Spleen (tissue), 11 donors: ENCODE measurements around the gene TENT5A. TPM values are rescaled to one million over a fixed set of nuclear protein-coding genes. Genes with fewer than 3 reads are reported as not detected.

Experiments
- DNase-seq: peaks from one replicate; pipeline ENCODE4 v3.0.0-alpha.2; 2020
- H3K27ac ChIP-seq, 8 donors: fragments of 200-600 bp; sonication (generic) in 7 of 8; 1 replicate in 4 of 8; 2 replicates in 4 of 8; pipeline versions ENCODE4 v1.5.0 to v1.8.0; 2016 to 2021; ENCODE audit warnings: inconsistent platforms in 4 of 8, mild to moderate bottlenecking in 4 of 8, moderate library complexity in 1 of 8
- H3K27me3 ChIP-seq, 7 donors: fragments of 200-600 bp; sonication (generic) in 6 of 7; replicated peaks in 1 of 7; 1 replicate in 4 of 7; 2 replicates in 3 of 7; pipeline versions ENCODE4 v1.5.0 to v1.8.0; 2016 to 2021; ENCODE audit warnings: inconsistent platforms in 3 of 7, mild to moderate bottlenecking in 1 of 7
- H3K36me3 ChIP-seq, 6 donors: fragments of 200-600 bp; sonication (generic) in 5 of 6; 1 replicate in 4 of 6; 2 replicates in 2 of 6; pipeline versions ENCODE4 v1.5.0 to v1.8.0; 2016 to 2021; ENCODE audit warnings: inconsistent platforms in 2 of 6
- H3K4me1 ChIP-seq, 6 donors: fragments of 200-600 bp; sonication (generic) in 5 of 6; 1 replicate in 3 of 6; 2 replicates in 3 of 6; pipeline versions ENCODE4 v1.5.0 to v1.8.0; 2016 to 2021; ENCODE audit warnings: inconsistent platforms in 3 of 6
- H3K4me3 ChIP-seq, 8 donors: fragments of 200-600 bp; sonication (generic) in 7 of 8; 1 replicate in 4 of 8; 2 replicates in 4 of 8; pipeline versions ENCODE4 v1.5.0 to v1.8.0; 2016 to 2021; ENCODE audit warnings: inconsistent platforms in 4 of 8, mild to moderate bottlenecking in 4 of 8, moderate library complexity in 2 of 8
- H3K9me3 ChIP-seq, 8 donors: fragments of 200-600 bp; sonication (generic) in 7 of 8; 1 replicate in 4 of 8; 2 replicates in 4 of 8; pipeline versions ENCODE4 v1.5.0 to v1.8.0; 2016 to 2021; ENCODE audit warnings: inconsistent platforms in 4 of 8
- POLR2A ChIP-seq, 3 donors: fragments of 450-650 bp; IDR thresholded peaks; one replicate each; pipeline ENCODE4 v1.5.1; 2017; ENCODE audit warnings: antibody characterized with exemption in 3 of 3, mild to moderate bottlenecking in 1 of 3
- POLR2AphosphoS5 ChIP-seq, 3 donors: sonication (generic); formaldehyde crosslinking; IDR thresholded peaks; one replicate each; pipeline ENCODE4 v1.5.1; 2017; ENCODE audit warnings: antibody characterized with exemption in 3 of 3
- WGBS, 5 donors: extraction: QIAGEN DNeasy Blood & Tissue Kit in 3 of 5; methylation state at CpG; one replicate each; pipeline versions ENCODE4 v1.1.5 to v1.1.7; 2013 to 2018; 5-methylcytosine and 5-hydroxymethylcytosine counted together
- intact Hi-C: fragments of 100-400 bp; cut with DNase I; formaldehyde crosslinking; loops from one replicate; pipeline ENCODE4 v1.15.0; 2023; ENCODE audit warnings: low total_unique reads
- polyA plus RNA-seq, 3 donors: library from polyadenylated mRNA; stranded (reverse); fragments of 200-250 nt; gene quantifications; one replicate each; pipeline ENCODE4 v1.2.1, GENCODE V29; 2013
- total RNA-seq, 7 donors: library from RNA; depleted of rRNA in 3 of 7; stranded (reverse); fragments of >200 nt in 3 of 7; fragmentation: NEBNext Ultra II Directional in 4 of 7; extraction: Animal tissue kit (Norgen Biotek cat#: 25700) in 4 of 7; gene quantifications; one replicate each; pipeline versions ENCODE4 v1.1.0 to v1.2.1, GENCODE V29; 2016 to 2021
- TF ChIP-seq, protein P1 (sequence below), 11 experiments: fragments of 200-600 bp in 7 of 11; fragments of 450-650 bp in 4 of 11; sonication (generic) in 4 of 11; IDR thresholded peaks in 8 of 11; conservative IDR thresholded peaks in 3 of 11; 1 replicate in 7 of 11; 2 replicates in 4 of 11; pipeline versions ENCODE4 v1.4.0 to v1.8.0; 2016 to 2021; ENCODE audit warnings: antibody characterized with exemption in 11 of 11, inconsistent platforms in 4 of 11, mild to moderate bottlenecking in 1 of 11
- donor health status: healthy with polysubstance abuse.
- donor health status: DM: no; HTN: no; CAD: no; lungs with moderate emphysema.
- donor health status: DM: no; HTN: no; CAD: no.
- donor health status: Bipolar disorder and iron deficiency.
- donor health status: healthy.
- donor health status: DM: no; HTN: no; CAD: no.
- donor health status: DM: yes; HTN: yes; CAD: no.

Gene TENT5A
- total and polyA plus RNA-seq, 10 donors, result 3.0 to 25.2 (median 15.3) TPM

DNA sequence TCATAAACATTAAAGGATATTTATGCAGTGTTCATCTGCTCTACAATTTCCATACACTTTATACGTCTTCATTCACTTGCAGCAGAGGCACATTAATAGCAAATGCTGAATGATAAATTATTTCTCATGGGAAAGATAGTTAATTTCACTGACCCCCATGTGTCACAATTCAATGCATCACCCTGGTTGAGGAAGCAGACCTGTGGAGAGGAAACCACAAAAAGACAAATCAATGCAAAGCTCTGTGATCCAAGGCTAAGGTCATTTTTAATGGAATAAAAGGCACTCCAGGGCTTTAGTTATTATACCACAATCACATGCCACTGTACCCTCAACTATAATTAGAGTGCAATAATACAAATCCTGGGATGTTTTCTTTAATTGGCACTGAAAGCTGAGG is 40.3 kb upstream of the TENT5A start:
- intact Hi-C loops, result no loop called here
- Histone ChIP-seq H3K9me3 (peaks cover 0 to 8% (median 0%) of the 10 kb centered on the region in 8 donors), H3K27ac (no peak overlapping the region), H3K27me3 (no peaks in the 10 kb centered on the region), H3K4me1 (peaks cover 0 to 6% (median 0%) of the 10 kb centered on the region in 6 donors), H3K36me3 (no peaks in the 10 kb centered on the region), H3K4me3 (no peak overlapping the region)
- no peak for DNase-seq
- TF ChIP-seq, protein P1, sequence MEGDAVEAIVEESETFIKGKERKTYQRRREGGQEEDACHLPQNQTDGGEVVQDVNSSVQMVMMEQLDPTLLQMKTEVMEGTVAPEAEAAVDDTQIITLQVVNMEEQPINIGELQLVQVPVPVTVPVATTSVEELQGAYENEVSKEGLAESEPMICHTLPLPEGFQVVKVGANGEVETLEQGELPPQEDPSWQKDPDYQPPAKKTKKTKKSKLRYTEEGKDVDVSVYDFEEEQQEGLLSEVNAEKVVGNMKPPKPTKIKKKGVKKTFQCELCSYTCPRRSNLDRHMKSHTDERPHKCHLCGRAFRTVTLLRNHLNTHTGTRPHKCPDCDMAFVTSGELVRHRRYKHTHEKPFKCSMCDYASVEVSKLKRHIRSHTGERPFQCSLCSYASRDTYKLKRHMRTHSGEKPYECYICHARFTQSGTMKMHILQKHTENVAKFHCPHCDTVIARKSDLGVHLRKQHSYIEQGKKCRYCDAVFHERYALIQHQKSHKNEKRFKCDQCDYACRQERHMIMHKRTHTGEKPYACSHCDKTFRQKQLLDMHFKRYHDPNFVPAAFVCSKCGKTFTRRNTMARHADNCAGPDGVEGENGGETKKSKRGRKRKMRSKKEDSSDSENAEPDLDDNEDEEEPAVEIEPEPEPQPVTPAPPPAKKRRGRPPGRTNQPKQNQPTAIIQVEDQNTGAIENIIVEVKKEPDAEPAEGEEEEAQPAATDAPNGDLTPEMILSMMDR (IDR thresholded peaks at IDR 0.05 in 8 of 11, conservative IDR thresholded peaks at IDR 0.05 in 3 of 11), result no peak
- WGBS, 5 donors, result 49 to 66% (median 61%) methylated on average over 1 of the region's 1 CpG

DNA sequence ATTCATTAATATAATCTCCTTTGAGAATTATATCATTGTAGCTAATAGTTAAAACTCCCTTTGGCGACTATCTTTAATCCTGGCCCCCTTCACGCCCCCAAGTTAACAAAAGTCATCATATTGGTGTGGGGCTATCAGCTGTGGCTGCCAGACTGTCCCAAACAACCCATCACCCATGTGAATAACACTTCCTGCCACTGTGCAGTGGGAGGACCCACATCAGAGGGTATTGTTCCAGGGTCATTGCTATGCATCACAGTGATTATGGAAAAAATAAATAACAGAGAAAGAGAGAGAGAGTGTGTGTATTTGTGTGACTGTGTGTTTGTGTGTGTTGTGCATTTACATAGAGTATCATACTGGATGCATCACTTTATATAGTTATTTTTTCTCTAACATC is 39.3 kb upstream of the TENT5A start:
- intact Hi-C loops, result no loop called here
- WGBS, 5 donors, result 77 to 86% (median 82%) methylated on average over 2 of the region's 2 CpGs
- Histone ChIP-seq H3K9me3 (peaks cover 0 to 8% (median 0%) of the 10 kb centered on the region in 8 donors), H3K36me3 (no peaks in the 10 kb centered on the region), H3K27ac (no peak overlapping the region), H3K4me1 (peaks cover 0 to 11% (median 0%) of the 10 kb centered on the region in 6 donors), H3K4me3 (no peak overlapping the region), H3K27me3 (no peaks in the 10 kb centered on the region)
- TF ChIP-seq, protein P1 (IDR thresholded peaks at IDR 0.05 in 8 of 11, conservative IDR thresholded peaks at IDR 0.05 in 3 of 11), result no peak
- TF ChIP-seq POLR2AphosphoS5 (IDR thresholded peaks at IDR 0.05) (no peak), POLR2A (IDR thresholded peaks at IDR 0.05) (no peak)
- DNase-seq, result no peak

DNA sequence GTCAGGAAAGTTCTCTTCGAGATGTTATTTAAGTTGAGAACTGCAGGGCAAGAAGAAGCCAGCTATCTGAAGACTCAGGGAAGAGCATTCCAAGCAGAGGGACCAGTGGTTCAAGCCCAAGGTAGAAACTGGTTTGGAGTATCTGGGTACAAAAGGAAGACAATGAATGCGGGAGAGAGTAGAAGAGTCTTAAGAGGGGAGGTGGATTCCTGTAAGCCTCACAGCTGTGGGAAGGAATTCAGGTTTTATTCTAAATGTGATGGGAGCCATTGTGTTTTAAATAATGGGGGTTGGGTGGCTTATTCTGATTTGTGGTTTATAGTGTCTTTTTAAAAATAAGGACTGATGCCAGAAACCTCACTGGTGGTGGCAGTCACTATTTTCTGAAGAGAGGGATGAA is 37.6 kb upstream of the TENT5A start:
- H3K9me3 ChIP-seq, result no peaks in the 10 kb centered on the region
- 82 to 93% (median 91%) methylated on average over 2 of the region's 2 CpGs for WGBS, 5 donors
- intact Hi-C loops, result no loop called here
- TF ChIP-seq, protein P1 (IDR thresholded peaks at IDR 0.05 in 8 of 11, conservative IDR thresholded peaks at IDR 0.05 in 3 of 11), result no peak
- H3K27me3 ChIP-seq, result no peaks in the 10 kb centered on the region
- peaks cover 0 to 19% (median 0%) of the 10 kb centered on the region in 6 donors for H3K4me1 ChIP-seq
- no peak for DNase-seq
- H3K27ac ChIP-seq, result no peak overlapping the region
- H3K36me3 ChIP-seq, result no peaks in the 10 kb centered on the region
- no peak overlapping the region for H3K4me3 ChIP-seq

DNA sequence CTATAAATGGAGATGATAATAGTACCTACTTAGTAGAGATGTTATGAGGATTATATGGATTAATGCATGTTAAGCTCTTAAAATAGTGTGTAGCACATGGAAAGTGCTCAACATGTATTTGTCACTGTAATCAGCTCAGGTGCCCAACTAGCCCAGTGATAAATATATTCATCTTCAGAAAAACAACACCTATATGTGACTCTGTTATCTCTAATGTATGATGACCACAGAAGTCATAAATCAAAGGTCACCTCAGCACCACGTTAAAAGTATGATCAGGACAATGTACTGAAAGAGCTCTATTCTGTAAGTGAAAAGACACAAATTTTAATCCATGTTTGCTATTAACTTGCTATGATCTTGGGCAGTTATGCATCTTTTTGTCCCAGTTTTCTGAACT is 36.8 kb upstream of the TENT5A start:
- H3K36me3 ChIP-seq, result no peaks in the 10 kb centered on the region
- peaks cover 0 to 19% (median 0%) of the 10 kb centered on the region in 6 donors for H3K4me1 ChIP-seq
- TF ChIP-seq, protein P1 (IDR thresholded peaks at IDR 0.05 in 8 of 11, conservative IDR thresholded peaks at IDR 0.05 in 3 of 11), result no peak
- TF ChIP-seq POLR2AphosphoS5 (IDR thresholded peaks at IDR 0.05) (no peak), POLR2A (IDR thresholded peaks at IDR 0.05) (no peak)
- H3K27ac ChIP-seq, result no peak overlapping the region
- no peaks in the 10 kb centered on the region for H3K9me3 ChIP-seq
- intact Hi-C loops, result no loop called here
- DNase-seq, result no peak
- no peaks in the 10 kb centered on the region for H3K27me3 ChIP-seq
- 56 to 71% (median 57%) methylated on average over 1 of the region's 1 CpG for WGBS, 5 donors
- H3K4me3 ChIP-seq, result no peak overlapping the region
